HepG2 (cell line): ENCODE measurements around the gene FAM181A. TPM values are rescaled to one million over a fixed set of nuclear protein-coding genes. Genes with fewer than 3 reads are reported as not detected.

Experiments used
- CHD2 ChIP-seq: IDR thresholded peaks from 2 replicates; pipeline ENCODE4 v1.6.1; 2011; ENCODE audit warnings: low read depth, low read length, improper control_type of control experiment
- DBP ChIP-seq: sonication (generic); formaldehyde crosslinking; IDR thresholded peaks from 2 replicates; pipeline ENCODE4 v1.4.0; 2020; ENCODE audit warnings: missing genetic modification reagents; ENCODE audit errors: not compliant biosample characterization
- GATAD1 ChIP-seq: IDR thresholded peaks from 2 replicates; pipeline ENCODE4 v1.6.1; 2016; ENCODE audit warnings: missing genetic modification reagents, missing compliant biosample characterization
- KDM1A ChIP-seq: IDR thresholded peaks from 2 replicates; pipeline ENCODE4 v1.6.1; 2016; ENCODE audit warnings: missing compliant biosample characterization
- KLF12 ChIP-seq: sonication (generic); formaldehyde crosslinking; IDR thresholded peaks from 2 replicates; pipeline ENCODE4 v1.4.0; 2020; ENCODE audit warnings: missing genetic modification reagents, borderline replicate concordance
- KLF9 ChIP-seq: IDR thresholded peaks from 2 replicates; pipeline ENCODE4 v1.6.1; 2016; ENCODE audit warnings: low read depth
- MAX ChIP-seq: IDR thresholded peaks from 2 replicates; pipeline ENCODE4 v1.6.1; 2012; ENCODE audit warnings: inconsistent platforms
- MEIS2 ChIP-seq: sonication (generic); formaldehyde crosslinking; IDR thresholded peaks from 2 replicates; pipeline ENCODE4 v1.9.0; 2021; ENCODE audit warnings: mild to moderate bottlenecking, missing genetic modification reagents
- MTF2 ChIP-seq: sonication (generic); formaldehyde crosslinking; IDR thresholded peaks from 2 replicates; pipeline ENCODE4 v1.5.0; 2020; ENCODE audit warnings: missing genetic modification reagents, borderline replicate concordance
- NBN ChIP-seq: fragments of 450-650 bp; conservative IDR thresholded peaks from 2 replicates; pipeline ENCODE4 v1.6.1; 2017
- NR2F6 ChIP-seq, 2 experiments: IDR thresholded peaks; 2 replicates each; pipeline ENCODE4 v1.6.1; 2016; ENCODE audit warnings: antibody characterized with exemption in 1 of 2, mild to moderate bottlenecking in 1 of 2
- SKIL ChIP-seq: sonication (generic); formaldehyde crosslinking; IDR thresholded peaks from 2 replicates; pipeline ENCODE4 v1.8.0; 2022; ENCODE audit warnings: missing genetic modification reagents, mild to moderate bottlenecking, moderate library complexity, borderline replicate concordance
- TFE3 ChIP-seq: IDR thresholded peaks from 2 replicates; pipeline ENCODE4 v1.6.1; 2016
- ZFP36L1 ChIP-seq: sonication (generic); formaldehyde crosslinking; IDR thresholded peaks from 2 replicates; pipeline ENCODE4 v1.8.0; 2022; ENCODE audit warnings: mild to moderate bottlenecking, missing genetic modification reagents, moderate library complexity
- ZNF121 ChIP-seq: sonication (generic); formaldehyde crosslinking; IDR thresholded peaks from 2 replicates; pipeline ENCODE4 v1.5.0; 2020; ENCODE audit warnings: mild to moderate bottlenecking, missing genetic modification reagents
- ZNF318 ChIP-seq: sonication (generic); formaldehyde crosslinking; IDR thresholded peaks from 2 replicates; pipeline ENCODE4 v1.4.0; 2020; ENCODE audit warnings: mild to moderate bottlenecking, missing genetic modification reagents
- ZNF792 ChIP-seq: IDR thresholded peaks from 2 replicates; pipeline ENCODE4 v1.6.1; 2016
- polyA plus RNA-seq, 8 experiments: library from polyadenylated mRNA; depleted of rRNA in 3 of 8; stranded (reverse) in 7 of 8; unstranded in 1 of 8; fragments of >200 nt; fragmentation: Illumina TruSeq in 4 of 8; extraction: Trizol in 4 of 8; gene quantifications; 2 replicates each; pipeline versions ENCODE4 v1.2.1 to v1.2.3, GENCODE V29; 2011 to 2016; ENCODE audit warnings: low read depth in 4 of 8, missing spikeins in 1 of 8, mixed read lengths in 1 of 8; ENCODE audit not compliant: insufficient read depth in 1 of 8
- total RNA-seq, 5 experiments: library from RNA; depleted of rRNA; stranded (reverse); fragments of >200 nt; fragmentation: Illumina TruSeq; extraction: Trizol; gene quantifications; 2 replicates each; pipeline ENCODE4 v1.2.3, GENCODE V29; 2016; ENCODE audit warnings: low read depth in 1 of 5

Gene FAM181A
- total and polyA plus RNA-seq, 2 of the 13 experiments (the other 11 are each of a cell fraction or from before 2014, with no cell fraction given), result 1.1 to 1.5 TPM

GRCh38 chr14:93959239-93960107 is 32.3 kb downstream of the FAM181A start (continued):
- TF ChIP-seq ZNF318 (CRISPR knock-in tag), result no peak
- peak; percentile 39; the same call in 1 of the 2 replicates for TF ChIP-seq ZNF121
- peak; percentile 97 for TF ChIP-seq NR2F6 (IDR thresholded peaks at IDR 0.05)
- peak; percentile 98 for TF ChIP-seq NR2F6 (CRISPR knock-in tag; IDR thresholded peaks at IDR 0.05)
- peak; percentile 92 for TF ChIP-seq ZFP36L1
- peak; percentile 93 for TF ChIP-seq SKIL (CRISPR knock-in tag)
- no peak for TF ChIP-seq DBP (CRISPR knock-in tag)
- peak; percentile 97 for TF ChIP-seq MEIS2
- 0 out of 2 replicates have a peak, but pooled peaks have one; percentile 63 for TF ChIP-seq KLF9 (CRISPR knock-in tag)
- peak; percentile 54; the same call in 1 of the 2 replicates for TF ChIP-seq KDM1A (CRISPR knock-in tag)
- no peak for TF ChIP-seq KLF12 (CRISPR knock-in tag)
- TF ChIP-seq CHD2, result no peak
- peak; percentile 78 for TF ChIP-seq GATAD1 (CRISPR knock-in tag)
- TF ChIP-seq TFE3 (CRISPR knock-in tag), result peak; percentile 99
- peak; percentile 93 for TF ChIP-seq ZNF792 (CRISPR knock-in tag)
- no peak for TF ChIP-seq MTF2
- peak; percentile 55 for TF ChIP-seq MAX
- TF ChIP-seq NBN, result no peak
